ENCODE measurements around the gene METTL26.
"Not testable (repeated sequence)": the region's sequence is repeated elsewhere in the genome, so short reads cannot be mapped to it uniquely, and the experiment has no call there.

The METTL26 gene

GRCh38 chr16:625117-625976 is 10.8 kb downstream of the METTL26 start:
- no peak for DNase-seq (ENCODE audit: low spot score)

DNA sequence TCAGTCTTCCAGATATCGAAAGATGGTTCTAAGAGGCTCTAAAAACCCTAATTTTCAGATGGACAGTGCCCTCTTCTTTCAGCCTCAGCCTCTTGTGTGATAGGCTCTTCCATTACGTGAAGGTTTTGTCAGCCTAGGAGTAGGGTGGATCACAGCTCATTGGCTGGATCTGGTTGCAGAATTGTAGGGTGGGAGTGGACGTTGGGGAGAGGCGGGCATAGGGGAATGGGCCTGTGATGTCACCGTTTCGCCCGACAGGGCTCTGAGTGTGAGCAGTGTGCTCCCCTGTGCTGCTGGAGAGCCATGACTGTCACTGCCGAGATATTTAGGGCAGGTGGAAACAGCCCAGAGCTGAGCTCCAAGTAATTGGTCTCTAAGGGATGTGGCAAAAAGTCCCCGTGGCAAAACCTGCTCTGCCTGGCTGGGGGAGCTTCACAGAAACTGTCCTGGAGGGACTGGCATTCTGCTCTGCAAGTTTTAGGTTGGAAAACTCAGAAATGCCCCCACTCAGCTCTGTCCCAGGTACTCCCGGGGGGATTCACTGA is 11.5 kb downstream of the METTL26 start:
- no peak for DNase-seq (ENCODE audit: low spot score)

DNA sequence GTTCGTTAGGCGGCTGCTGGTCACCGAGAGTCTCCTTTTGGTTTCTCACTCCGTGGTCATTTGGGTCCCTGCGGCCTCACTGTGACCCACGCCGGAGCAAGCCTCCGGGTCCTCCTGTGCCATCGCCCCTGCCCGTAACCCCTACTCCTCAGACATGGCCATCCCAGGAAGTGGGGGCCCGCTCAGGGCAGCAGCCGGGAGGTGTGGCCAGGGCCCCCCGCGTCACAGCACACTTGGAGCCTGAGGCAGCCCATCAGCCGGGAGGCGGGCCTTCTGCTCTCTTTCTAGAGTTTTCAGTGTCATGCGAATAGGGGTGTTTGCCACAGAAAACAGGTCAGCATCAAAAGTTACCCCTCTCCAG is 13.2 kb downstream of the METTL26 start:
- no peak for DNase-seq (ENCODE audit: low spot score)

- DNase-seq (ENCODE audit: low spot score), result no peak
Observed at GRCh38 chr16:621526-622105, 14.5 kb downstream of the METTL26 start.

GRCh38 chr16:620700-621525 is 15.2 kb downstream of the METTL26 start:
- no peak for DNase-seq (ENCODE audit: low spot score)

GRCh38 chr16:619476-620100 is 16.5 kb downstream of the METTL26 start:
- DNase-seq (ENCODE audit: low spot score), result no peak

- DNase-seq (ENCODE audit: low spot score), result no peak
Observed at GRCh38 chr16:617855-618254, 18.2 kb downstream of the METTL26 start.

- DNase-seq (ENCODE audit: low spot score), result no peak
Observed at GRCh38 chr16:616733-617586, 19.1 kb downstream of the METTL26 start.

- DNase-seq (ENCODE audit: low spot score), result no peak
Observed at GRCh38 chr16:615122-615521, 21.0 kb downstream of the METTL26 start.

DNA sequence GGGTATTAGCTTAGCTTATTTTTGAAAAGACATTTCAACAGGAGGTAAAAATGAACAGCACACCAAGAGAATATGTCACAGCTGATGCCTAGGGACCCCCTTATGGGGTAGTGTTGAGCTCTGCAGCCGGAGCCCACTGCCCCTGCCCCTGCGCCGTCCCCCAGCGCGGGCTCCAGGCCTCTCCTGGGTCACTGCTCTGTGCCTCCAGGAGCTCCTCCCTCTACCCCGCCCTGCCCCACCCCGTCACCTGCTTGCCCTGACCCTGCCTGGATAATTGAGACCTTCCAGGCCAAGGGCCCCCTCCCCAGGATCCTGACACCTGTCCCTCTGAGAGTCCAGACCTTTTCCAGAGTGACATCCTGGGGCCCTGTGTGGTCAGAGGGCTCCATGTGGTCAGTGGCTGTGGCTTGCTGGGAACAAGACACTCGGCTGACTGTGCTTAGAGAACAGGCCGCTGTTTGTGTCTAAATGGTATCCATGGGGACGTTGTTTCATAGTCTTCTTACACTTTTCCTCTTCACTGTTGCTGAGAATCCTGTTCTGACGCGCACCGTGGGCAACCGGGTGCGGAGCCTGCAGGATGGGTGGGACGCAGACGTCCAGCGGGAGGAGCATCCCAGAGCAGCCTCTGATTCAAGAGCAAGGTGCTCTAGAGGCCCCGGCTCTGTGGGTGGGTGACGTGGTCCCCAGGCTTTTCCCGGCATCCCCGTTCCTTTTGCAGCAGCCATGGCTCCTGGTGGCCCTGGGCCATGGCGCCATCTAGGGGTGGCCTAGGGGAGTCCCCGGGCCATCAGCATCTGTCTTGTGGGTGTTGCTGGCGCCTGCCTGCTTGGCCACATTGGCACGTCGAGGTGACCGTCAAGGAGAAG is 25.4 kb downstream of the METTL26 start:
- DNase-seq (ENCODE audit: low spot score), result peak; percentile 67

GRCh38 chr16:609984-610383 is 26.1 kb downstream of the METTL26 start:
- DNase-seq (ENCODE audit: low spot score), result no peak

DNA sequence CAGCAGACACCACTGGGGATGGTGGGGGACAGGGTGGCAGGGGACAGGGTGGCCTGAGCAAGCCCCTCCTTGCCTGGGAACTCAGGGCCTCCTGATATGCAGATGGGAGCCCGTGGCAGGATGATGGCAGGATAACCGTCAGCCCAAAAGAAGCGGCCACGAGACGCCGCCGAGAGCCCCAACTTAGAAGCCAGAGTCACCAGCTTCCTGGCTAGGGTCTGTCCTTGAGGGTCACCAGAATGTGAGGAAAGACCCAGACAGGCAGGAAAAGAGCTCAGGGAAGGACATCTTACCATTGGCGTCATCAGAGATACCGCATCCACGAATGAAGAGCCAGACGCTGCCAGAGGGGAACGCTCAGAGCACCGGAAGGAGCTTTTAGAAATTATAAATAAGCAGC is 26.8 kb downstream of the METTL26 start:
- DNase-seq (ENCODE audit: low spot score), result no peak

DNA sequence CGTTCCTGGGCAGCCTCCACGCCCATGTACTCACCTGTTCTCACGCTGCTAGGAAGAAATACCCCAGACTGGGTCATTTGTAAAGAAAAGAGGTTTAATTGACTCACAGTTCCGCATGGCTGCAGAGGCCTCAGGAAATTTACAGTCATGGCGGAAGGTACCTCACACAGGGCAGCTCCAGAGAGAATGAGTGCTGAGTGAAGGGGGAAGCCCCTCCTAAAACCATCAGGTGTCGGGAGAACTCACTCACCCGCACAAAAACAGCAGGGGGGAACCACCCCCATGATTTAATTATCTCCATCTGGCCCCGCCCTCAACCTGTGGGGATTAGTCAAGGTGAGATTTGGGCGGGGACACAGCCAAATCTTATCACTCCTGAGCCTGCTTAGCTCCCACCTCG is 28.1 kb downstream of the METTL26 start:
- no peak for DNase-seq (ENCODE audit: low spot score)

GRCh38 chr16:606656-607307 is 29.3 kb downstream of the METTL26 start:
- no peak for DNase-seq (ENCODE audit: low spot score)

- no peak for DNase-seq (ENCODE audit: low spot score)
Observed at GRCh38 chr16:603933-604332, 32.2 kb downstream of the METTL26 start.

- DNase-seq (ENCODE audit: low spot score), result no peak
Observed at GRCh38 chr16:600781-601180, 35.3 kb downstream of the METTL26 start.

DNA sequence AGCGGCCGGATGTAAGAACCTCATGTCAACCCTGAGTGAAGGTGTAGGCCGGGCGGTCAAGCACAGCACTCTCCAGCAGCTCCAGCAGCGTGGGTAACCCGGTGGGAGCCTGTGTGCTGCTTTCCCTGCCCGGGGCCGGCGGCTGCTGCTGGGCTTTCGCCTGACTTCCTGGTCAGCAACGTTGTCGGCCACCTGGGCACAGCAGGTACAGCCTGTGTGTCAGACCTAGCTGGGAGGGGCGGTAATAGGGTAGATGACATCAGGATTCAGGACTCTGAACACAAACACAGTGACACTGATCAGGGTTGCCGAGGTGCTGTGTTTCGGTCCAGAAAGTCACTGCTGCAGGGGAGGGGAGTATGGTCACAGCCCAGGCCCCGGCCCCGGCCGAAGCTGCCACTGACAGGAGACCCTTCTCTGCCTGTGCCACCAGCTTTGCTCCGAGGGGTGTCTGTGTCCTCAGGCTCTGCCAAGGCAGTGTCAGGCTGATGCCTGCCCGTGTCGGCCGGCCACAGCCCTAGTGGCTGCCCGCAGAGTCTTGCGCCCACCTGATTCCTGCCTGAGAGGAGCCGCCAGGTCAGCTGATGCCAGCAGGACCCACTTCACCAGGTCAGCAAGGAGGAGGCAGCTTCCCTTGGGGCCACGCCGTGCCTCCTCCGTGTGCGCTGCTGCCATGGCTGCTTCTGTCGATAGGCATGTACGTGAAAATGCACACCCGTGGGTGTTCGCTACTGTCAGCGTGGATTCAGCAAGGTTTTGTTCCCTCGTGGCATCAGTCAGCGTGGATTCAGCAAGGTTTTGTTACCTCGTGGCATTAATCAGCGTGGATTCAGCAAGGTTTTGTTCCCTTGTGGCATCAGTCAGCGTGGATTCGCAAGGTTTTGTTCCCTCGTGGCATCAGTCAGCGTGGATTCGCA is 37.0 kb downstream of the METTL26 start:
- no peak for DNase-seq (ENCODE audit: low spot score)

DNA sequence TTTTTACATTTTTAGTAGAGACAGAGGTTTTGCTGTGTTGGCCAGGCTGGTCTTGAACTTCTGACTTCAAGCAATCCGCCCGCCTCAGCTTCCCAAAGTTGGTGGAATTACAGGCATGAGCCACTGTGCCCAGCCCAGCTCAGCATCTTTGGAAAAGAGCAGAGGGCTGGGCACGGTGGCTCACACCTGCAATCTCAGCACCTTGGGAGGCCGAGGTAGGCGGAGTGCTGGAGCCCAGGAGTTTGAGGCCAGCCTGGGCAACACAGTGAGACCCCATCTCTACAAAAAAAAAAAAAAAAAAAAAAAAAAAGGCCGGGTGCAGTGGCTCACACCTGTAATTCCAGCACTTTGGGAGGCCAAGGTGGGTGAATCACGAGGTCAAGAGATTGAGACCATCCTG is 38.5 kb downstream of the METTL26 start:
- DNase-seq (ENCODE audit: low spot score), result not testable (repeated sequence)

DNA sequence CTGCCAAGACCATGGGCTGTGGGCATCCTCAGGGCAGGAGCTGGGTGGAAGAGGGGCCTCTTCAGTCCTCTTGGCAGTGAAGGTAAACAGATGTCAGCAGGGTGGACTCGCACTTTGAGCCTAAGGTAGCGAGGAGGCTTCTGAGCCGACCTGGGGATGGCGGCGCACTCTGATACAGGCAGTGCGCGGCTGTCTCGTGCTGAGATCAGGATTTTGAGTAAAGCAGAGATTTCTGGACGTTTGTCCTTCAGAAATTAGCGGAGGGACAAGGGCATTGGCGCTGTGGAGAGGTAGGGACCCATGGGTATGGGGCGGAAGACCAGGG is 39.4 kb downstream of the METTL26 start:
- no peak for DNase-seq (ENCODE audit: low spot score)

Data from pons (tissue), 1 donor.